GM19395 (cell line): ENCODE data around the gene KCNQ5.

Experiments used
- ATAC-seq: cut with Tn5 transposase; IDR thresholded peaks from one replicate; pipeline ENCODE4 v1.9.1; 2021; ENCODE audit warnings: mild to moderate bottlenecking, moderate library complexity; ENCODE audit not compliant: unreplicated experiment

KCNQ5 gene

GRCh38 chr6:72639920-72640614, 18.2 kb downstream of the KCNQ5 start:
- ATAC-seq, result no peak

GRCh38 chr6:72640615-72640930, 18.7 kb downstream of the KCNQ5 start:
- no peak for ATAC-seq

GRCh38 chr6:72642435-72642834, 20.6 kb downstream of the KCNQ5 start:
- no peak for ATAC-seq

- no peak for ATAC-seq
Observed at GRCh38 chr6:72643214-72643613, 21.4 kb downstream of the KCNQ5 start.

- no peak for ATAC-seq
Observed at GRCh38 chr6:72646604-72647485, 25.0 kb downstream of the KCNQ5 start.

GRCh38 chr6:72647489-72647888, 25.6 kb downstream of the KCNQ5 start:
- no peak for ATAC-seq

- peak; percentile 56 for ATAC-seq
Observed at GRCh38 chr6:72649032-72649984, 27.4 kb downstream of the KCNQ5 start.

- no peak for ATAC-seq
Observed at GRCh38 chr6:72650081-72650745, 28.3 kb downstream of the KCNQ5 start.

- no peak for ATAC-seq
Observed at GRCh38 chr6:72651174-72651573, 29.3 kb downstream of the KCNQ5 start.

- ATAC-seq, result no peak
Observed at GRCh38 chr6:72651967-72652956, 30.4 kb downstream of the KCNQ5 start.

GRCh38 chr6:72653026-72653425, 31.2 kb downstream of the KCNQ5 start:
- no peak for ATAC-seq

GRCh38 chr6:72654071-72654621, 32.3 kb downstream of the KCNQ5 start:
- ATAC-seq, result peak; percentile 77

GRCh38 chr6:72657407-72658197, 35.7 kb downstream of the KCNQ5 start:
- ATAC-seq, result no peak

- ATAC-seq, result no peak
Observed at GRCh38 chr6:72659754-72660153, 37.9 kb downstream of the KCNQ5 start.

- ATAC-seq, result no peak
Observed at GRCh38 chr6:72661411-72661810, 39.5 kb downstream of the KCNQ5 start.

GRCh38 chr6:72665599-72665998, 43.7 kb downstream of the KCNQ5 start:
- no peak for ATAC-seq

GRCh38 chr6:72669324-72669723, 47.5 kb downstream of the KCNQ5 start:
- no peak for ATAC-seq

- ATAC-seq, result no peak
Observed at GRCh38 chr6:72672906-72673305, 51.0 kb downstream of the KCNQ5 start.
